ENCODE measurements around the gene RAB44. TPM values are rescaled to one million over a fixed set of nuclear protein-coding genes. Genes with fewer than 3 reads are reported as not detected.

The RAB44 gene
- total RNA-seq, 1 experiment from 2014 or later, result 0.05 TPM

GRCh38 chr6:36666826-36667591, 30.6 kb upstream of the RAB44 start:
- Histone ChIP-seq H3K4me1 (ENCODE audit: control insufficient read depth in 1 of 2, insufficient read depth in 2 of 2, low read length in 2 of 2) (peaks cover 50 to 53% of the 10 kb centered on the region in 2 experiments), H3K9ac (ENCODE audit: low read length) (peak overlapping the region; percentile 42), H3K4me2 (ENCODE audit: low read length) (peak overlapping the region; percentile 74), H2AFZ (ENCODE audit: low read depth, low read length, poor library complexity, severe bottlenecking) (peak overlapping the region; percentile 75), H4K20me1 (ENCODE audit: insufficient read depth) (no peaks in the 10 kb centered on the region), H3K9me2 (ENCODE audit: insufficient read depth) (no peaks in the 10 kb centered on the region), H3K79me2 (ENCODE audit: insufficient read depth, low read length) (no peaks in the 10 kb centered on the region), H3K9me3 (ENCODE audit: control insufficient read depth in 1 of 2, insufficient read depth in 1 of 2, low read depth in 1 of 2, low read length in 2 of 2) (no peaks in the 10 kb centered on the region), H3K27me3 (ENCODE audit: insufficient read depth, low read length) (no peaks in the 10 kb centered on the region), H3K4me3 (replicated peaks in 1 of 2; ENCODE audit: low read depth in 1 of 2, low read length in 2 of 2) (peak overlapping the region; percentile 10 to 27), H3K27ac (ENCODE audit: low read depth, low read length) (peak overlapping the region; percentile 83), H3K36me3 (ENCODE audit: control insufficient read depth in 1 of 2, insufficient read depth in 2 of 2, low read length in 2 of 2) (no peaks in the 10 kb centered on the region)
- ChIA-PET RAD21 (ENCODE audit: low non-redundant PET in 1 of 2, low total read pairs in 2 of 2, uncharacterized antibody in 2 of 2, unreplicated experiment in 2 of 2) (interaction anchor here in 1 of 2 experiments (1.4 kb wide), 1 partner anchor 12 kb away, joined by 5 read pairs; the partner anchor contains the start of gene CDKN1A), POLR2A (interaction anchor here (0.8 to 9.1 kb wide), 6 partner anchors 10 to 19 kb away, joined by 3 to 119 read pairs (median 4); partner anchors contain the start of gene CDKN1A), CTCF (interaction anchor here (0.9 to 1.1 kb wide), 2 partner anchors 10 to 92 kb away, joined by 3 to 4 read pairs; no protein-coding TSS in a partner anchor)
- intact Hi-C loops (cut with micrococcal nuclease), result no loop called here
- TSS peak; percentile 94 for BruUV-seq (replicated peaks)
- DNase-seq (ENCODE audit: low read depth, low spot score), result peak; percentile 59
- ATAC-seq, result peak; percentile 91
- TF ChIP-seq ZNF274 (IDR thresholded peaks at IDR 0.05; ENCODE audit: low read depth, low read length), result no peak
- TF ChIP-seq TCF7L2 (IDR thresholded peaks at IDR 0.05; ENCODE audit: borderline replicate concordance, extremely low read depth, insufficient read depth, insufficient read length), result peak; percentile 71
- TF ChIP-seq EZH2 (IDR thresholded peaks at IDR 0.05), result no peak
- no peak for TF ChIP-seq REST (IDR thresholded peaks at IDR 0.05; ENCODE audit: low read depth)
- TF ChIP-seq YY1 (IDR thresholded peaks at IDR 0.05; ENCODE audit: extremely low read depth, insufficient replicate concordance, low read depth, low read length), result peak; percentile 34
- TF ChIP-seq CTCF (IDR thresholded peaks at IDR 0.05 in 2 of 3, conservative IDR thresholded peaks at IDR 0.05 in 1 of 3; ENCODE audit: borderline replicate concordance in 1 of 3, insufficient read depth in 1 of 3, low read depth in 2 of 3, low read length in 2 of 3), result no peak
- TF ChIP-seq ELF1 (IDR thresholded peaks at IDR 0.05; ENCODE audit: borderline replicate concordance, low read depth), result no peak
- peak; percentile 89 for TF ChIP-seq SP1 (IDR thresholded peaks at IDR 0.05; ENCODE audit: low read depth)
- peak; percentile 81 for TF ChIP-seq MAX (IDR thresholded peaks at IDR 0.05)
- no peak for TF ChIP-seq FOSL1 (IDR thresholded peaks at IDR 0.05; ENCODE audit: low read depth)
- TF ChIP-seq CBX3 (IDR thresholded peaks at IDR 0.05; ENCODE audit: low read depth), result peak; percentile 87
- no peak for TF ChIP-seq EZH2phosphoT487 (IDR thresholded peaks at IDR 0.05; ENCODE audit: borderline replicate concordance)
- TF ChIP-seq EGR1 (IDR thresholded peaks at IDR 0.05; ENCODE audit: low read depth), result peak; percentile 97
- TF ChIP-seq SRF (IDR thresholded peaks at IDR 0.05; ENCODE audit: low read depth), result no peak; the same call in 1 of the 2 replicates
- no peak for TF ChIP-seq POLR2A (IDR thresholded peaks at IDR 0.05; ENCODE audit: borderline replicate concordance, extremely low read depth, insufficient read depth, insufficient read length)
- TF ChIP-seq, protein P1, sequence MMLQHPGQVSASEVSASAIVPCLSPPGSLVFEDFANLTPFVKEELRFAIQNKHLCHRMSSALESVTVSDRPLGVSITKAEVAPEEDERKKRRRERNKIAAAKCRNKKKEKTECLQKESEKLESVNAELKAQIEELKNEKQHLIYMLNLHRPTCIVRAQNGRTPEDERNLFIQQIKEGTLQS (IDR thresholded peaks at IDR 0.05), result peak; percentile 98
- TF ChIP-seq, protein P2, sequence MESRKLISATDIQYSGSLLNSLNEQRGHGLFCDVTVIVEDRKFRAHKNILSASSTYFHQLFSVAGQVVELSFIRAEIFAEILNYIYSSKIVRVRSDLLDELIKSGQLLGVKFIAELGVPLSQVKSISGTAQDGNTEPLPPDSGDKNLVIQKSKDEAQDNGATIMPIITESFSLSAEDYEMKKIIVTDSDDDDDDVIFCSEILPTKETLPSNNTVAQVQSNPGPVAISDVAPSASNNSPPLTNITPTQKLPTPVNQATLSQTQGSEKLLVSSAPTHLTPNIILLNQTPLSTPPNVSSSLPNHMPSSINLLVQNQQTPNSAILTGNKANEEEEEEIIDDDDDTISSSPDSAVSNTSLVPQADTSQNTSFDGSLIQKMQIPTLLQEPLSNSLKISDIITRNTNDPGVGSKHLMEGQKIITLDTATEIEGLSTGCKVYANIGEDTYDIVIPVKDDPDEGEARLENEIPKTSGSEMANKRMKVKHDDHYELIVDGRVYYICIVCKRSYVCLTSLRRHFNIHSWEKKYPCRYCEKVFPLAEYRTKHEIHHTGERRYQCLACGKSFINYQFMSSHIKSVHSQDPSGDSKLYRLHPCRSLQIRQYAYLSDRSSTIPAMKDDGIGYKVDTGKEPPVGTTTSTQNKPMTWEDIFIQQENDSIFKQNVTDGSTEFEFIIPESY (IDR thresholded peaks at IDR 0.05; ENCODE audit: extremely low read depth, insufficient replicate concordance, low read length), result no peak
- TF ChIP-seq SIN3A (IDR thresholded peaks at IDR 0.05; ENCODE audit: low read depth), result peak; percentile 50

Data from HCT116 (cell line).